GM12801 (cell line): ENCODE measurements around the gene PPRC1.

Experiments
- TF ChIP-seq, protein P1 (sequence below): IDR thresholded peaks from one replicate; pipeline ENCODE4 v1.5.1; 2011; ENCODE audit warnings: control low read depth; ENCODE audit not compliant: insufficient read length; ENCODE audit errors: extremely low read depth

Gene PPRC1, protein sequence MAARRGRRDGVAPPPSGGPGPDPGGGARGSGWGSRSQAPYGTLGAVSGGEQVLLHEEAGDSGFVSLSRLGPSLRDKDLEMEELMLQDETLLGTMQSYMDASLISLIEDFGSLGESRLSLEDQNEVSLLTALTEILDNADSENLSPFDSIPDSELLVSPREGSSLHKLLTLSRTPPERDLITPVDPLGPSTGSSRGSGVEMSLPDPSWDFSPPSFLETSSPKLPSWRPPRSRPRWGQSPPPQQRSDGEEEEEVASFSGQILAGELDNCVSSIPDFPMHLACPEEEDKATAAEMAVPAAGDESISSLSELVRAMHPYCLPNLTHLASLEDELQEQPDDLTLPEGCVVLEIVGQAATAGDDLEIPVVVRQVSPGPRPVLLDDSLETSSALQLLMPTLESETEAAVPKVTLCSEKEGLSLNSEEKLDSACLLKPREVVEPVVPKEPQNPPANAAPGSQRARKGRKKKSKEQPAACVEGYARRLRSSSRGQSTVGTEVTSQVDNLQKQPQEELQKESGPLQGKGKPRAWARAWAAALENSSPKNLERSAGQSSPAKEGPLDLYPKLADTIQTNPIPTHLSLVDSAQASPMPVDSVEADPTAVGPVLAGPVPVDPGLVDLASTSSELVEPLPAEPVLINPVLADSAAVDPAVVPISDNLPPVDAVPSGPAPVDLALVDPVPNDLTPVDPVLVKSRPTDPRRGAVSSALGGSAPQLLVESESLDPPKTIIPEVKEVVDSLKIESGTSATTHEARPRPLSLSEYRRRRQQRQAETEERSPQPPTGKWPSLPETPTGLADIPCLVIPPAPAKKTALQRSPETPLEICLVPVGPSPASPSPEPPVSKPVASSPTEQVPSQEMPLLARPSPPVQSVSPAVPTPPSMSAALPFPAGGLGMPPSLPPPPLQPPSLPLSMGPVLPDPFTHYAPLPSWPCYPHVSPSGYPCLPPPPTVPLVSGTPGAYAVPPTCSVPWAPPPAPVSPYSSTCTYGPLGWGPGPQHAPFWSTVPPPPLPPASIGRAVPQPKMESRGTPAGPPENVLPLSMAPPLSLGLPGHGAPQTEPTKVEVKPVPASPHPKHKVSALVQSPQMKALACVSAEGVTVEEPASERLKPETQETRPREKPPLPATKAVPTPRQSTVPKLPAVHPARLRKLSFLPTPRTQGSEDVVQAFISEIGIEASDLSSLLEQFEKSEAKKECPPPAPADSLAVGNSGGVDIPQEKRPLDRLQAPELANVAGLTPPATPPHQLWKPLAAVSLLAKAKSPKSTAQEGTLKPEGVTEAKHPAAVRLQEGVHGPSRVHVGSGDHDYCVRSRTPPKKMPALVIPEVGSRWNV (N-terminal part only)

DNA sequence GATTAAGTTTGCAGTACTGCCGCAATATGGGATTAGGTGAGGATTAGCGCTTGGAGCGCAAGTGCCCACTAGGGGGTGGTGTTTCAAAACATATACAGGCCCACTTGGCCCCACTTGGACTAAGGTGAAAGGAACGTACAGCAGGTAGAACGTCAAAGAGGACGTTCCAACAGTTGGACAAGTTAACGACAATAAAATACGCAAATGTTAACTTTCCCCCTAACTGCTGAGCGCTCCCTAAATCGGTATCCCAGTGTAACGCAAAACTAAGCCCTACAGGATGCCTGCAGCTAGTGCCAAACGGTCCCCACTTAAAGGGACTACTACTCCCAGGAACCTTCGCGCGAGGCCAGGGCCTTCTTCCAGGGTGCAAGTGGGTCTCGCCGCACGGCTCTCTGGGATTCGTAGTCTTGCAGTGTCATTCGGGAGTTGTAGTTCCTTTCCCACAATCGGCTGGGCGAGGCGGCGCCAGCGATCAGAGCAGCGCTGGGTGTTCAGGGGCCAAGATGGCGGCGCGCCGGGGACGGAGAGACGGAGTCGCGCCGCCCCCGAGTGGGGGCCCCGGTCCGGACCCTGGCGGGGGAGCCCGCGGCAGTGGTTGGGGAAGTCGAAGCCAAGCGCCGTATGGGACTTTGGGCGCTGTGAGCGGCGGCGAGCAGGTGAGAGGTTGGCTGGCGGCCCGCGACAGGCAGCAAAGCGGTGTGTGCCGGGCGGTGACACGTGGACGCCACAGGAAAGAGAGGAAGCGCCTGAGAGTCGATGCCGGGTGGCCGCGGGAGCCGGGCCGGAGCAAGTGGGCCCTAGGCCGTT, at the start of gene PPRC1:
Gene PPRC1 (plus strand): TSS at position 478 of the 810 bp plus-strand sequence. CDS start 29 bp downstream, at position 507.
- TF ChIP-seq, protein P1, sequence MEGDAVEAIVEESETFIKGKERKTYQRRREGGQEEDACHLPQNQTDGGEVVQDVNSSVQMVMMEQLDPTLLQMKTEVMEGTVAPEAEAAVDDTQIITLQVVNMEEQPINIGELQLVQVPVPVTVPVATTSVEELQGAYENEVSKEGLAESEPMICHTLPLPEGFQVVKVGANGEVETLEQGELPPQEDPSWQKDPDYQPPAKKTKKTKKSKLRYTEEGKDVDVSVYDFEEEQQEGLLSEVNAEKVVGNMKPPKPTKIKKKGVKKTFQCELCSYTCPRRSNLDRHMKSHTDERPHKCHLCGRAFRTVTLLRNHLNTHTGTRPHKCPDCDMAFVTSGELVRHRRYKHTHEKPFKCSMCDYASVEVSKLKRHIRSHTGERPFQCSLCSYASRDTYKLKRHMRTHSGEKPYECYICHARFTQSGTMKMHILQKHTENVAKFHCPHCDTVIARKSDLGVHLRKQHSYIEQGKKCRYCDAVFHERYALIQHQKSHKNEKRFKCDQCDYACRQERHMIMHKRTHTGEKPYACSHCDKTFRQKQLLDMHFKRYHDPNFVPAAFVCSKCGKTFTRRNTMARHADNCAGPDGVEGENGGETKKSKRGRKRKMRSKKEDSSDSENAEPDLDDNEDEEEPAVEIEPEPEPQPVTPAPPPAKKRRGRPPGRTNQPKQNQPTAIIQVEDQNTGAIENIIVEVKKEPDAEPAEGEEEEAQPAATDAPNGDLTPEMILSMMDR, result peak; percentile 77

DNA sequence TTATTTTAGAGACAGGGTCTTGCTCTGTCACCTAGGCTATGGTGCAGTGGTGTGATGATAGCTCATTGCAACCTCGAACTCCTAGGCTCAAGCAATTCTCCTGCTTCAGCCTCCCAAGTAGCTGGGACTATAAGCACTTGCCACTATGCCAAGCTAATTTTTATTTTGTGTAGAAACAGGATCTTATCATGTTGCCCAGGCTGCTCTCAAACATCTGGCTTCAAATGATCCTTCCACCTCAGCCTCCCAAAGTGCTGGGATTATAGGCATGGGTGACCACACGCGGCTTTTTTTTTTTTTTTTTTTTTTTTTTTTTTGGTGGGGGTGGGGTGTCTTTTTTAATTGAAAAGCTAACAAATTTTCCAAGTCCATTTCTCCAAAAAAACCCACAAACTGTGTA, 49.3 kb upstream of the PPRC1 start:
- TF ChIP-seq, protein P1, result no peak

DNA sequence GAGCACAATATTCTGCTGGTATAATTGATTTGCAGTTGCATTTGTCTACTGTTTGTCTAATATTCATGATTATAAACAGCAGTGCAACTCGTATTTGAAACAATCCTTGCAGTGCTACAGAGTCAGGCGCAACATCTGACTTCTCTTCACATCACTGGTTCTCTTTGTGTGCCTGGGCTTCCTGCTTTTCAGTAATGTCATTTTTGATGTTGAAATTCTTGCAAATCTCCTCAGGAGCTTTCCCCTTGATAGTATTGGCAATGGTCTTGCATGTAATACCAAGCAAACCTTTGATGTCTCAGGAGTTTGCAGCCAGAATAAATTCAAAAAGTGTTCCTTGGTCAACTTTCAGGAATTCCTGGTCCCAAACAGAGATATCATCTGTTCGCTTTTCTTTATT, 47.5 kb upstream of the PPRC1 start:
- TF ChIP-seq, protein P1, result no peak

DNA sequence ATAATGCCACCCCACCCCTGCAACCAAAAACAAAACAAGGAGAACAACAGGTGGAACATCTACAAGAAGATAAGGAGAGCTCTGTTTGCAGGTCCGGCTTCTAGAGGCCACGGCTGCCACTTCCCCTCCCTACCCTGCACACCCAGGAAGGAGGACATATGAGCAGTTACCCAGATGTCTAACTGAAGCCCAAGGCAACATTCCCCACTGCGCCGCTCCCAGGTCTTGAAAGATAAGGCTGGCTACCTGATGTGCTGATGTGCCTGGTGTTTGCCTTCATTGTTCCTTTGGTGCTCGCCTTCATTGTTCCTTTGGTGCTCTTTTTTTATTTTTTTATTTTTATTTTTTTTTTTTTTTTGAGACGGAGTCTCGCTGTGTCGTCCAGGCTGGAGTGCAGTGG, 46.6 kb upstream of the PPRC1 start:
- TF ChIP-seq, protein P1, result no peak

DNA sequence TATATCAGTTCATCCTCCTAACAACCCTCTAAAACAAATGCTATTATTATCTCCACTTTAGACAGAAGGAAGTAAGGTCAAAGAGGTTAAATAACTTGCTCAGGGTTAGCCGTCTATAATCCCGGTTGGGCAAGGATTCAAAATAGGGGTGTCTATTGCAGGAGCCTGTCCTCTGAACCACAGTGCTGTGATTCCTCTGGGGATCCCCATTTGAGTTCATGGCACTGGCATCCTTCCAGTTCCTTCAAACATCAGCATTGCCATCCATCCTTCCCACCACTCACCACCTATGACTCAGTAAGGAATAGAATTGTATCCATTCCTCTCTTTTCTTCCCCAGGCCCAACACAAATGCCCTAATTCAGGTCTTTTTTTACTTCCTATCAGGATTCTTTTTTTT, 42.1 kb upstream of the PPRC1 start:
- TF ChIP-seq, protein P1, result no peak

DNA sequence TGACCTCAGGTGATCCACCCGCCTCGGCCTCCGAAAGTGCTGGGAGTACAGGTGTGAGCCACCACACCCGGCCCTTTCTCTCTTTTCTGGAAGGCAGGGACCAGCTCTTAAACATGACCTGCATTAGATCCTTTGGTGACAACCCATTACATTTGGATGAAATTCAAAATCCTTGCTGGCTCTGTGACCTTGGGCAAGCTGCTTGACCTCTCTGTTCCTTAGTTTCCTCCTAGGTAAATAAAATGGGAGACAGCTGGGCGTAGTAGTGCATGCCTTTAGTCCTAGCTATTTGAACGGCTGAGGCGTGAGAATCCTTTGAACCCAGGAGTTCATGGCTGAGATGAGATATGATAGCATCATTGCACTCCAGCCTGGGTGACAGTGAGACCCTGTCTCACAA, 36.4 kb upstream of the PPRC1 start:
- TF ChIP-seq, protein P1, result no peak
